DLD1 (cell line): Measurements from ENCODE around the gene ELFN1.

ENCODE experiments used
- in situ Hi-C: cut with HindIII; loops from 2 replicates; pipeline ENCODE4 v1.10.0; 2017; ENCODE audit warnings: low sequenced_read_pairs

ELFN1 gene

DNA sequence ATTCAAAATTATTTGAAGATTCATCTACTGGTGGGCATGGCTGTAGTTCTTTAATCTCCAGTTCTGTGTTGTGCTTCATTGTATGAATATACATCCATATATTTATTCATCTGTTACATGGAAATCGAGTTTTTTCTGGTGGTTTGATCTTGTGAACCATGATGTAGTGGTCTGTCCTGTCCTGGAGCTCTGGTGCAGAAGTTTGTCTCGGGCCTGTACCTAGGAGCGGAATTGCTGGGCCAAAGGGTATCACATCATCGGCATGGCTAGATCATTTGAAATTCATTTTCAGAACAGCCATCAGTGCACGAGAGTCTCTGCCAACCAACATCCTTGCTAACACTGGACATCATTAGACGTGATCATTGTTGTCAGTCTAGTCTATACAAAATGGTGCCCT is 107.0 kb downstream of the ELFN1 start:
- in situ Hi-C loops: no loop called here

- in situ Hi-C loops: no loop called here
These were observed 109.4 kb downstream of the ELFN1 start for GRCh38 chr7:1779445-1779844.

GRCh38 chr7:1781369-1781768 is 111.3 kb downstream of the ELFN1 start:
- in situ Hi-C loops: no loop called here

- in situ Hi-C loops: no loop called here
These were observed 115.8 kb downstream of the ELFN1 start for GRCh38 chr7:1785839-1786238.

DNA sequence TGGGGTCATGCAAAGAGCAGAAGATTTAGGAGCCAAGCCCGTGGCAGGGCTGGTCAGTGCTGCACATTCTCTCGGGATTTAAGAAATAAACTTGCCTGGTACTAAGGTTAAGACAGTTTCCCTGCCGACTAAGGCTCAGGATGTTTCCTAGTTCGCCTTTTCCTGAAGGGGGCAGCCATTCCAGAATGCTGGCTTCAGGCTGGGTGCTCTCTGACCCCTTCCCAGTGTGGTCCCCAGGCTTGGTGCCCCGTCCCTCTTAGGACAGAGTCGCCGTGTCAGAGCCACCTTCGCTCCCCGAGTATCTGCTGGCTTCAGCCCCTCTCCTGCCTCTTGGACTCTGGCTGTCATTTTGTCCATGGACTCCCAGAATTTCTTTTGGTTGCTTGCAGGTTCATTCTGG is 117.2 kb downstream of the ELFN1 start:
- in situ Hi-C loops: no loop called here

DNA sequence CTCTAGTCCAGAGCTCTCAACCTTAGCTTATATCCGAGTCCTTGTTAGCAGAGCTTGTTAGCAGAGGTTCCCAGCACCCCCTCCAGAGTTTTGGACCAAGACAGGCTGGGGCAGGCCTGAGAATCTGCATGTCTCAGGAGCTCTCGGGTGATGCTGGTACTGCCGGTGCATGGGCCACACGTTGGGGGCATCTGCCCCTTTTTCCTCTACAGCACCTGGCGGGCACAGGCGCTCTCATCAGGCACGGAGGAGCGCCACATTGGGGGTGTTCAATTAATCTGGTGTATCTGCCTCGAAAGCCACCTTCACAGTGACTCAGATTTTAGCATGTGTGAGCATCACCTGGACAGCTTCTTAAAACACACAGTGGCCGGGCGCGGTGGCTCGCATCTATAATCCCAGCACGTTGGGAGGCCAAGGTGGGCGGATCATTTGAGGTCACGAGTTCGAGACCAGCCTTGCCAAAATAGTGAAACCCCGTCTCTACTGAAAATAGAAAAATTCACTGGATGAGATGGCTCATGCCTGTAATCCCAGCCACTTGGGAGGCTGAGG is 117.7 kb downstream of the ELFN1 start:
- in situ Hi-C loops: no loop called here

DNA sequence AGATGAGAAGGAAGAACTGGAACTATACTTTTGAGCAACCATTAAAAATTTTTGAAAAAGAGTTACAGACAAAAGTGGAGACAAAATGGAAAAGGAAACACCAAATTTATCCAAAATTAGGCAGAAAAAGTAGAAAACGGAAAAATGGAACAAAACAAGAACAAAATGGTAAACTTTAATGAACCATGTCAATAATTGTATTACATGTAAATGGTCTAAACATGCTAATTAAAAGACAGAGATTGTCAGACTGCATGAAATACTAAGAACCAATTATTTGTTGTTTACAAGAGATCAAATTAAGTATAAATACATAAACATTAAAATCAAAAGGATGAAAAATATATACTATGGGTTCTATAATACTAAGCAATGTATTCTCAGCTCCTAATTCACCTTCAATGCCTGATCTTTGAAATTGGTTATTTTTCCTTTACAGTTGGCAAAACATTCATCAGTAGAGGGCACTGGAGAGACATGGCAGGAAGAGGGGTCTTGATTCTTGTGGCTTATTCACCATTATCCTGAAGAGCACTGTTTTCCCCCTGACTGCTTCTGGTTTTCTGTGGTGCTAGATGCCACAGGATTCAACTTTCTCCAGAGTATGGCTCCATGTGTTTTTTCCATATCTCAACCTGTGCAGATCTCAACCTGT is 124.9 kb downstream of the ELFN1 start:
- in situ Hi-C loops: no loop called here
